ENCODE measurements around the gene BCKDK. TPM values are rescaled to one million over a fixed set of nuclear protein-coding genes. Genes with fewer than 3 reads are reported as not detected.

Gene BCKDK
- total and polyA plus RNA-seq, 2 of the 13 experiments (the other 11 are each of a cell fraction or from before 2014, with no cell fraction given), result 24.9 to 42.6 TPM

DNA sequence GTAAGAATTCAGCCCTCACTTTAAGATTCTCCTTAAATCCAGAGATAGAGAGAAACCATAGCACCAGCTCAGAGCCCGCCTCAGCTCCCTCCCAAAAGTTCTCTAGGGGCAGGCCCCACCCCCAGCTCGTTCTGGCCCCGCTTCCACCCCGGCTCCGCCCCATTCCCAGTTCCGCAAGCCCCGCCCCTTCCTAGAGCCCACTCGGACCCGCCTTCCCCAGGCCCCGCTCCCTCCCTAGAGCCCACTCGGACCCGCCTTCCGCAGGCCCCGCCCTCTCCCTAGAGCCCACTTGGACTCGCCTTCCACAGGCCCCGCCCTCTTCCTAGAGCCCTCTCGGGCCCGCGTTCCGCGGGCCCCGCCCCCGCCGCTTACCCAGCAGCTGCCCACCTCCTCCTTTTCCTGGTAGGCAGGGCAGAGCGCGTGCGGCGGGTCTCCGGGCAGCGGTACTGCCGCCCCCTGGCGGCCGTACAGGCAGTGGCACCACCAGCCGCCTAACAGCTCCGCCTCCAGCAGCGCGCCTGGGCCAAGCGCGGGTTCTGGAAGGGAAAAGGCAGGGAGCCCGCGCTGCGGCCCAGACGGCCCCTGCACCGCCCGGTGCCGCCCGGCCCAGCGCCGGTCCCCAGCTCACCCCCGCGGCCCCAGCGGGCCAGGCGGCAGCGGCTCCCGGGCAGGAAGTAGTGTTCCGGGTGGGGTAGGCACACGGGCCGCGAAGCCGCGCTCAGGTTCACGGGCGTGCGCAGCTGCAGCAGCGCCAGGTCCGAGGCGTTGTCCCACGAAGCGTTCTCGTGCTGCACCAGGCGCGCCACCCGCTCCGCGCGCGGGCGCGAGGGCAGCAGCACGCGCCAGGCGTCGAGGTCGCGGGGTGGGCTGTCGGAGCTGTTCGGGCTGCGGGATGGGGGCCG is 34.2 kb downstream of the BCKDK start (continued):
- TF ChIP-seq SMAD3 (CRISPR knock-in tag; IDR thresholded peaks at IDR 0.05) (0 out of 2 replicates have a peak, but pooled peaks have one; percentile 22), HNRNPUL1 (IDR thresholded peaks at IDR 0.05; ENCODE audit: low read depth, low read length) (no peak), TOE1 (CRISPR knock-in tag; IDR thresholded peaks at IDR 0.05) (0 out of 2 replicates have a peak, but pooled peaks have one; percentile 45), RFX5 (IDR thresholded peaks at IDR 0.05; ENCODE audit: low read depth, low read length) (0 out of 2 replicates have a peak, but pooled peaks have one; percentile 13), NFYB (CRISPR knock-in tag; IDR thresholded peaks at IDR 0.05) (no peak), SNAPC2 (CRISPR knock-in tag; IDR thresholded peaks at IDR 0.05) (0 out of 2 replicates have a peak, but pooled peaks have one; percentile 34), PRMT3 (CRISPR knock-in tag; IDR thresholded peaks at IDR 0.05; ENCODE audit: borderline replicate concordance, low read depth) (no peak), SRY (CRISPR knock-in tag; IDR thresholded peaks at IDR 0.05) (peak; percentile 76; the same call in 1 of the 2 replicates), PHF5A (CRISPR knock-in tag; IDR thresholded peaks at IDR 0.05; ENCODE audit: low read depth, unreplicated experiment) (peak; percentile 89), HOXD1 (CRISPR knock-in tag; IDR thresholded peaks at IDR 0.05) (peak; percentile 76), KLF11 (CRISPR knock-in tag; IDR thresholded peaks at IDR 0.05) (peak; percentile 26; the same call in 1 of the 2 replicates), RAD21 (CRISPR knock-in tag; IDR thresholded peaks at IDR 0.05) (peak; percentile 99), ERF (CRISPR knock-in tag; IDR thresholded peaks at IDR 0.05) (peak; percentile 97), ARNT (IDR thresholded peaks at IDR 0.05) (no peak), ELF1 (CRISPR knock-in tag; IDR thresholded peaks at IDR 0.05) (peak; percentile 89), FOSL2 (CRISPR knock-in tag; IDR thresholded peaks at IDR 0.05) (peak; percentile 54), RARG (CRISPR knock-in tag; IDR thresholded peaks at IDR 0.05; ENCODE audit: low read depth) (no peak), SP1 (IDR thresholded peaks at IDR 0.05) (no peak), SP1 (CRISPR knock-in tag; IDR thresholded peaks at IDR 0.05) (peak; percentile 49; the same call in 1 of the 2 replicates), ZNF510 (CRISPR knock-in tag; IDR thresholded peaks at IDR 0.05; ENCODE audit: low read depth) (no peak), ZNF205 (CRISPR knock-in tag; IDR thresholded peaks at IDR 0.05) (peak; percentile 80)
- TF ChIP-seq, protein P1, sequence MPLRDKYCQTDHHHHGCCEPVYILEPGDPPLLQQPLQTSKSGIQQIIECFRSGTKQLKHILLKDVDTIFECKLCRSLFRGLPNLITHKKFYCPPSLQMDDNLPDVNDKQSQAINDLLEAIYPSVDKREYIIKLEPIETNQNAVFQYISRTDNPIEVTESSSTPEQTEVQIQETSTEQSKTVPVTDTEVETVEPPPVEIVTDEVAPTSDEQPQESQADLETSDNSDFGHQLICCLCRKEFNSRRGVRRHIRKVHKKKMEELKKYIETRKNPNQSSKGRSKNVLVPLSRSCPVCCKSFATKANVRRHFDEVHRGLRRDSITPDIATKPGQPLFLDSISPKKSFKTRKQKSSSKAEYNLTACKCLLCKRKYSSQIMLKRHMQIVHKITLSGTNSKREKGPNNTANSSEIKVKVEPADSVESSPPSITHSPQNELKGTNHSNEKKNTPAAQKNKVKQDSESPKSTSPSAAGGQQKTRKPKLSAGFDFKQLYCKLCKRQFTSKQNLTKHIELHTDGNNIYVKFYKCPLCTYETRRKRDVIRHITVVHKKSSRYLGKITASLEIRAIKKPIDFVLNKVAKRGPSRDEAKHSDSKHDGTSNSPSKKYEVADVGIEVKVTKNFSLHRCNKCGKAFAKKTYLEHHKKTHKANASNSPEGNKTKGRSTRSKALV (CRISPR knock-in tag; IDR thresholded peaks at IDR 0.05), result no peak
- TF ChIP-seq, protein P2, sequence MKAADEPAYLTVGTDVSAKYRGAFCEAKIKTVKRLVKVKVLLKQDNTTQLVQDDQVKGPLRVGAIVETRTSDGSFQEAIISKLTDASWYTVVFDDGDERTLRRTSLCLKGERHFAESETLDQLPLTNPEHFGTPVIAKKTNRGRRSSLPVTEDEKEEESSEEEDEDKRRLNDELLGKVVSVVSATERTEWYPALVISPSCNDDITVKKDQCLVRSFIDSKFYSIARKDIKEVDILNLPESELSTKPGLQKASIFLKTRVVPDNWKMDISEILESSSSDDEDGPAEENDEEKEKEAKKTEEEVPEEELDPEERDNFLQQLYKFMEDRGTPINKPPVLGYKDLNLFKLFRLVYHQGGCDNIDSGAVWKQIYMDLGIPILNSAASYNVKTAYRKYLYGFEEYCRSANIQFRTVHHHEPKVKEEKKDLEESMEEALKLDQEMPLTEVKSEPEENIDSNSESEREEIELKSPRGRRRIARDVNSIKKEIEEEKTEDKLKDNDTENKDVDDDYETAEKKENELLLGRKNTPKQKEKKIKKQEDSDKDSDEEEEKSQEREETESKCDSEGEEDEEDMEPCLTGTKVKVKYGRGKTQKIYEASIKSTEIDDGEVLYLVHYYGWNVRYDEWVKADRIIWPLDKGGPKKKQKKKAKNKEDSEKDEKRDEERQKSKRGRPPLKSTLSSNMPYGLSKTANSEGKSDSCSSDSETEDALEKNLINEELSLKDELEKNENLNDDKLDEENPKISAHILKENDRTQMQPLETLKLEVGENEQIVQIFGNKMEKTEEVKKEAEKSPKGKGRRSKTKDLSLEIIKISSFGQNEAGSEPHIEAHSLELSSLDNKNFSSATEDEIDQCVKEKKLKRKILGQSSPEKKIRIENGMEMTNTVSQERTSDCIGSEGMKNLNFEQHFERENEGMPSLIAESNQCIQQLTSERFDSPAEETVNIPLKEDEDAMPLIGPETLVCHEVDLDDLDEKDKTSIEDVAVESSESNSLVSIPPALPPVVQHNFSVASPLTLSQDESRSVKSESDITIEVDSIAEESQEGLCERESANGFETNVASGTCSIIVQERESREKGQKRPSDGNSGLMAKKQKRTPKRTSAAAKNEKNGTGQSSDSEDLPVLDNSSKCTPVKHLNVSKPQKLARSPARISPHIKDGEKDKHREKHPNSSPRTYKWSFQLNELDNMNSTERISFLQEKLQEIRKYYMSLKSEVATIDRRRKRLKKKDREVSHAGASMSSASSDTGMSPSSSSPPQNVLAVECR (CRISPR knock-in tag; IDR thresholded peaks at IDR 0.05; ENCODE audit: borderline replicate concordance), result peak; percentile 64; the same call in 1 of the 2 replicates
- TF ChIP-seq, protein P3, sequence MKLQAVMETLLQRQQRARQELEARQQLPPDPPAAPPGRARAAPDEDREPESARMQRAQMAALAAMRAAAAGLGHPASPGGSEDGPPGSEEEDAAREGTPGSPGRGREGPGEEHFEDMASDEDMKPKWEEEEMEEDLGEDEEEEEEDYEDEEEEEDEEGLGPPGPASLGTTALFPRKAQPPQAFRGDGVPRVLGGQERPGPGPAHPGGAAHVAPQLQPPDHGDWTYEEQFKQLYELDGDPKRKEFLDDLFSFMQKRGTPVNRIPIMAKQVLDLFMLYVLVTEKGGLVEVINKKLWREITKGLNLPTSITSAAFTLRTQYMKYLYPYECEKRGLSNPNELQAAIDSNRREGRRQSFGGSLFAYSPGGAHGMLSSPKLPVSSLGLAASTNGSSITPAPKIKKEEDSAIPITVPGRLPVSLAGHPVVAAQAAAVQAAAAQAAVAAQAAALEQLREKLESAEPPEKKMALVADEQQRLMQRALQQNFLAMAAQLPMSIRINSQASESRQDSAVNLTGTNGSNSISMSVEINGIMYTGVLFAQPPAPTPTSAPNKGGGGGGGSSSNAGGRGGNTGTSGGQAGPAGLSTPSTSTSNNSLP (IDR thresholded peaks at IDR 0.05; ENCODE audit: low read depth, low read length), result peak; percentile 25; the same call in 1 of the 2 replicates
